DOHH2 (cell line): Measurements from ENCODE around the gene PLEKHJ1.

Experiments used
- EZH2phosphoT487 ChIP-seq: fragments of 200-600 bp; sonication (generic); IDR thresholded peaks from 2 replicates; pipeline ENCODE4 v1.6.1; 2017; ENCODE audit warnings: borderline replicate concordance, mild to moderate bottlenecking, antibody characterized with exemption, low read length, moderate library complexity, mixed read lengths
- TF ChIP-seq, protein P1 (sequence below): fragments of 200-600 bp; sonication (generic); IDR thresholded peaks from one replicate; pipeline ENCODE4 v1.5.1; 2014; ENCODE audit warnings: antibody characterized with exemption, mild to moderate bottlenecking, low read depth, low read length; ENCODE audit not compliant: poor library complexity, severe bottlenecking

DNA sequence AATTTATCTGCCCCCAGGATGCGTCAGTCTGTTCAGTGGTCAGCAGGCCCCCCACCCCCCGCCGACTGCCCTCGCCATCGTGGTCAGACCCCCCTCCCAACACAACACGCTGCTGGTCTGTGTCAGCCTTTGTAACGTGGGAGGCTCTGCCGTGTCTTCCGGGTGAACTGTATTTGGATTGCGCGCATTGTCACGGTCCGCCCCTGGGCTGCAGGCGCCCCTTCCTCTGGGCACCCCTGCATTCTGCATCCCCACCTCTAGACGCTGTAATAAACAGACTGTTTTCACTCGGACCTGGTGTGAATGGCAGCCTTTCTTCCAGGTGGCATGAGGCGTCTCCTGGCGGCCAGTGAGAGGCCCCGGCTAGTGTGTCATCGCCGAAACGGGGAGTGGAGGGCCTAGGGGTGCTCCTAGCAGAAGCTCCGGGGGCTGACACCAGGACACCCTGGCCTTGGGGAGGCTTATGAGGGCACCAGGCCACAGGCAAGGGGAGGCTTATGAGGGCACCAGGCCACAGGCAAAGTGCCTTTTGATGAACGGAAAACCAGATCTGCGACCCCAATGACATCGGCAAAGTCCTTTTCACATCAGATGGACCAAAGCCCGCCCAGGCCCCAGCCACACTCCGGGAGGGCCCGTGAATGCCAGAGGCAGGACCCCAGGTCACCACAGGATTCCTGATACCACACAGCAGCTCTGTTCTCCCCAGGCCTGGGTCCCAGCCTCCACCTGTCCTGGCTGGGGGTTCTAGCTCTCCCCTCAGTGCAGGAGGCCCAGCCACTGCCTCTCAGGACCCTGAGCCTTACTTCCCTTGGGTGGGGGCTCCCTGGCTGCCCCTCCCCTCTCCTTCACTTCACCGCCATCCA is 3.6 kb downstream of the PLEKHJ1 start:
- TF ChIP-seq, protein P1, sequence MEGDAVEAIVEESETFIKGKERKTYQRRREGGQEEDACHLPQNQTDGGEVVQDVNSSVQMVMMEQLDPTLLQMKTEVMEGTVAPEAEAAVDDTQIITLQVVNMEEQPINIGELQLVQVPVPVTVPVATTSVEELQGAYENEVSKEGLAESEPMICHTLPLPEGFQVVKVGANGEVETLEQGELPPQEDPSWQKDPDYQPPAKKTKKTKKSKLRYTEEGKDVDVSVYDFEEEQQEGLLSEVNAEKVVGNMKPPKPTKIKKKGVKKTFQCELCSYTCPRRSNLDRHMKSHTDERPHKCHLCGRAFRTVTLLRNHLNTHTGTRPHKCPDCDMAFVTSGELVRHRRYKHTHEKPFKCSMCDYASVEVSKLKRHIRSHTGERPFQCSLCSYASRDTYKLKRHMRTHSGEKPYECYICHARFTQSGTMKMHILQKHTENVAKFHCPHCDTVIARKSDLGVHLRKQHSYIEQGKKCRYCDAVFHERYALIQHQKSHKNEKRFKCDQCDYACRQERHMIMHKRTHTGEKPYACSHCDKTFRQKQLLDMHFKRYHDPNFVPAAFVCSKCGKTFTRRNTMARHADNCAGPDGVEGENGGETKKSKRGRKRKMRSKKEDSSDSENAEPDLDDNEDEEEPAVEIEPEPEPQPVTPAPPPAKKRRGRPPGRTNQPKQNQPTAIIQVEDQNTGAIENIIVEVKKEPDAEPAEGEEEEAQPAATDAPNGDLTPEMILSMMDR, result no peak
- TF ChIP-seq EZH2phosphoT487, result no peak
